Metanephros (tissue), 1 donor: ENCODE measurements around the gene FBXO15. TPM values are rescaled to one million over a fixed set of nuclear protein-coding genes. Genes with fewer than 3 reads are reported as not detected.

Source experiments
- total RNA-seq: library from RNA; depleted of rRNA; stranded (reverse); fragments of >200 nt; gene quantifications from one replicate; pipeline ENCODE4 v1.2.3, GENCODE V29; 2014

Gene FBXO15
- 3.5 TPM for total RNA-seq

GRCh38 chr18:74147779-74148542 lies at the start of gene FBXO15, which contains the start of gene TIMM21:
Gene FBXO15 (minus strand): TSS chr18:74147834. CDS start chr18:74147785, 49 bp downstream.
Gene TIMM21 (plus strand): TSS chr18:74148523. CDS start chr18:74148809, 286 bp downstream.

Other genes starting within 250 kb of the FBXO15 start
- gene TIMM21, start 689 bp upstream of the FBXO15 start, total RNA-seq = 29.6 TPM
- gene CYB5A, start 144.1 kb upstream of the FBXO15 start, total RNA-seq = 234 TPM
- gene C18orf63, start 168.0 kb upstream of the FBXO15 start, total RNA-seq = not detected